Adrenal gland (tissue), 5 donors: ENCODE measurements around the gene CDH9.

Source experiments
- POLR2A ChIP-seq, 2 donors: fragments of 450-650 bp; IDR thresholded peaks; one replicate each; pipeline ENCODE4 v1.6.1; 2017; ENCODE audit warnings: antibody characterized with exemption in 2 of 2, mild to moderate bottlenecking in 2 of 2, moderate library complexity in 1 of 2
- TF ChIP-seq, protein P1 (sequence below), 6 experiments: fragments of 450-650 bp in 4 of 6; fragments of 200-600 bp in 2 of 6; sonication (generic) in 1 of 6; IDR thresholded peaks; 1 replicate in 5 of 6; 2 replicates in 1 of 6; pipeline versions ENCODE4 v1.5.1 to v1.8.0; 2016 to 2021; ENCODE audit warnings: antibody characterized with exemption in 6 of 6, mild to moderate bottlenecking in 2 of 6, moderate library complexity in 1 of 6
- donor health status: DM: no; HTN: no; CAD: no.

DNA sequence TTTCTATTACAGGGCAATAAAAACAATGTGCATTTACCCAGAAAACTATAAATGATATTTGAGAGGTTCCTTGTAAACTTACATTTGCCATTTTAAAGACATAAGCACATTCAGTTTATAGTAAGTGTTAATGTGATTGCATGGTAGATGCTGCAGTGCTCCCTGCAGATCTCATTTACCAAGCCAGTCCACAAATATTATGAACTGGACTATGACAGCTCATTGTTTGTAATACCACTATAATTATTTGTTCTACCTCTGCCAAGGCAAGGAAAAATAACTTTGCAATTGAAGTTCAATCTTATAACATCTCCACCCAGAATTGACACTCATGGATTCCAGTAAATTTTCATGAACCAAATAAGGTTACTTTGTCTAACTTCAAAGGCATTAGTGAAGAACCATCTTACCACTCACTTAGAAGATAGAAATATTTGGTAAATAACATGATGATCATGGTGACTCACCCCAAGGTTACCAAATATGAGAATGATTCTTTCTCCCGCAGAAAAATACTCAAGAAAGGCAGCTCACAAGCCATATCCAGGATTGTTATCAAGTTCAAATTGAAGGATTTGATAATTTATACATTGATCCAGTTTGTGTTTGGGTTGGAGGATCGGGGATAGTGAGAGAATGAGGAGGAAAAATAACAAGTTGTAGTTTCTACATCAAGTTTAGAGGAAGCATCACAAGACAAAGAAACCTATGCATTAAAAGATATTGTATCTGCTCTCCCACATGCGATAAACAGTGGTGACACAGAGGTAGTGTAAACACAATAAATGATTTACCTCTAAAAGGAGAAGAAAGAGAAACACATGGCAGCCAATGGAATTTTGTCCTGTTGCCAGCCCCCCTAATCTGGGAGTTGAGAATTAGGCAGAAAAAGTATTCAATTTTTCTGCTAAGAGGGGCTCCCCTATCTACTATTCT lies 29.5 kb downstream of the CDH9 start:
- no peak for TF ChIP-seq POLR2A (IDR thresholded peaks at IDR 0.05)
- TF ChIP-seq, protein P1, sequence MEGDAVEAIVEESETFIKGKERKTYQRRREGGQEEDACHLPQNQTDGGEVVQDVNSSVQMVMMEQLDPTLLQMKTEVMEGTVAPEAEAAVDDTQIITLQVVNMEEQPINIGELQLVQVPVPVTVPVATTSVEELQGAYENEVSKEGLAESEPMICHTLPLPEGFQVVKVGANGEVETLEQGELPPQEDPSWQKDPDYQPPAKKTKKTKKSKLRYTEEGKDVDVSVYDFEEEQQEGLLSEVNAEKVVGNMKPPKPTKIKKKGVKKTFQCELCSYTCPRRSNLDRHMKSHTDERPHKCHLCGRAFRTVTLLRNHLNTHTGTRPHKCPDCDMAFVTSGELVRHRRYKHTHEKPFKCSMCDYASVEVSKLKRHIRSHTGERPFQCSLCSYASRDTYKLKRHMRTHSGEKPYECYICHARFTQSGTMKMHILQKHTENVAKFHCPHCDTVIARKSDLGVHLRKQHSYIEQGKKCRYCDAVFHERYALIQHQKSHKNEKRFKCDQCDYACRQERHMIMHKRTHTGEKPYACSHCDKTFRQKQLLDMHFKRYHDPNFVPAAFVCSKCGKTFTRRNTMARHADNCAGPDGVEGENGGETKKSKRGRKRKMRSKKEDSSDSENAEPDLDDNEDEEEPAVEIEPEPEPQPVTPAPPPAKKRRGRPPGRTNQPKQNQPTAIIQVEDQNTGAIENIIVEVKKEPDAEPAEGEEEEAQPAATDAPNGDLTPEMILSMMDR (IDR thresholded peaks at IDR 0.05): no peak
